ENCODE data around the gene TMEM72. TPM values are rescaled to one million over a fixed set of nuclear protein-coding genes. Genes with fewer than 3 reads are reported as not detected.

TMEM72 gene
- total and polyA plus RNA-seq, 2 experiments from 2014 or later, result not detected

GRCh38 chr10:44930904-44931620 is 19.9 kb downstream of the TMEM72 start:
- H3K79me2 ChIP-seq (replicated peaks; ENCODE audit: insufficient read depth), result no peaks in the 10 kb centered on the region

More at GRCh38 chr10:44930904-44931620, 19.9 kb downstream of the TMEM72 start:
- Histone ChIP-seq H3K27me3 (ENCODE audit: insufficient read depth) (no peaks in the 10 kb centered on the region), H3K4me1 (ENCODE audit: insufficient read depth) (peaks cover 6% of the 10 kb centered on the region; the same call in 1 of the 2 replicates), H4K20me1 (replicated peaks; ENCODE audit: insufficient read depth) (no peaks in the 10 kb centered on the region), H3K27ac (ENCODE audit: low read depth) (no peak overlapping the region), H3K9me2 (ENCODE audit: insufficient read depth) (no peaks in the 10 kb centered on the region; the same call in 1 of the 2 replicates), H2AFZ (no peak overlapping the region), H3F3A (replicated peaks; ENCODE audit: low read depth) (no peaks in the 10 kb centered on the region), H3K36me3 (ENCODE audit: insufficient read depth) (no peaks in the 10 kb centered on the region), H3K4me2 (no peak overlapping the region), H3K4me3 (no peak overlapping the region)
- no peak for TF ChIP-seq REST (IDR thresholded peaks at IDR 0.05; ENCODE audit: unreplicated experiment)
- no peak for TF ChIP-seq JUNB (IDR thresholded peaks at IDR 0.05; ENCODE audit: unreplicated experiment)
- TF ChIP-seq ZNF114 (CRISPR knock-in tag; IDR thresholded peaks at IDR 0.05), result no peak
- TF ChIP-seq NANOG (IDR thresholded peaks at IDR 0.05; ENCODE audit: borderline replicate concordance), result no peak
- no peak for TF ChIP-seq CREB1 (CRISPR knock-in tag; IDR thresholded peaks at IDR 0.05; ENCODE audit: low read depth)
- TF ChIP-seq, protein P1, sequence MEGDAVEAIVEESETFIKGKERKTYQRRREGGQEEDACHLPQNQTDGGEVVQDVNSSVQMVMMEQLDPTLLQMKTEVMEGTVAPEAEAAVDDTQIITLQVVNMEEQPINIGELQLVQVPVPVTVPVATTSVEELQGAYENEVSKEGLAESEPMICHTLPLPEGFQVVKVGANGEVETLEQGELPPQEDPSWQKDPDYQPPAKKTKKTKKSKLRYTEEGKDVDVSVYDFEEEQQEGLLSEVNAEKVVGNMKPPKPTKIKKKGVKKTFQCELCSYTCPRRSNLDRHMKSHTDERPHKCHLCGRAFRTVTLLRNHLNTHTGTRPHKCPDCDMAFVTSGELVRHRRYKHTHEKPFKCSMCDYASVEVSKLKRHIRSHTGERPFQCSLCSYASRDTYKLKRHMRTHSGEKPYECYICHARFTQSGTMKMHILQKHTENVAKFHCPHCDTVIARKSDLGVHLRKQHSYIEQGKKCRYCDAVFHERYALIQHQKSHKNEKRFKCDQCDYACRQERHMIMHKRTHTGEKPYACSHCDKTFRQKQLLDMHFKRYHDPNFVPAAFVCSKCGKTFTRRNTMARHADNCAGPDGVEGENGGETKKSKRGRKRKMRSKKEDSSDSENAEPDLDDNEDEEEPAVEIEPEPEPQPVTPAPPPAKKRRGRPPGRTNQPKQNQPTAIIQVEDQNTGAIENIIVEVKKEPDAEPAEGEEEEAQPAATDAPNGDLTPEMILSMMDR (conservative IDR thresholded peaks at IDR 0.05; ENCODE audit: low read depth in 2 of 2), result no peak
- no peak for TF ChIP-seq ZNF462 (CRISPR knock-in tag; IDR thresholded peaks at IDR 0.05)
- TF ChIP-seq ZNF331 (CRISPR knock-in tag; IDR thresholded peaks at IDR 0.05; ENCODE audit: low read depth), result no peak
- TF ChIP-seq ETS1 (IDR thresholded peaks at IDR 0.05), result no peak
- no peak for TF ChIP-seq EZH2phosphoT487 (IDR thresholded peaks at IDR 0.05; ENCODE audit: unreplicated experiment)
- no peak for TF ChIP-seq EZH2 (IDR thresholded peaks at IDR 0.05; ENCODE audit: low read depth, unreplicated experiment)
- no peak for TF ChIP-seq STAT1 (IDR thresholded peaks at IDR 0.05; ENCODE audit: unreplicated experiment)
- peaks cover 7% of the 10 kb centered on the region; the same call in 2 of the 3 replicates for H3K9me3 Mint-ChIP-seq
- DNase-seq (ENCODE audit: low spot score) (no peak), ATAC-seq (no peak)
- H3K4me1 Mint-ChIP-seq, result peaks cover 3% of the 10 kb centered on the region; the same call in 2 of the 3 replicates
- H3K27me3 Mint-ChIP-seq (ENCODE audit: insufficient read depth, low read depth, poor library complexity), result peaks cover 4% of the 10 kb centered on the region
- no peak overlapping the region for H3K4me3 Mint-ChIP-seq
- H3K36me3 Mint-ChIP-seq (ENCODE audit: low read depth), result no peaks in the 10 kb centered on the region
- H3K27ac Mint-ChIP-seq, result no peak overlapping the region

Measured in GM23338 (cell line).